ENCODE data around the gene TCFL5.

Gene TCFL5

DNA sequence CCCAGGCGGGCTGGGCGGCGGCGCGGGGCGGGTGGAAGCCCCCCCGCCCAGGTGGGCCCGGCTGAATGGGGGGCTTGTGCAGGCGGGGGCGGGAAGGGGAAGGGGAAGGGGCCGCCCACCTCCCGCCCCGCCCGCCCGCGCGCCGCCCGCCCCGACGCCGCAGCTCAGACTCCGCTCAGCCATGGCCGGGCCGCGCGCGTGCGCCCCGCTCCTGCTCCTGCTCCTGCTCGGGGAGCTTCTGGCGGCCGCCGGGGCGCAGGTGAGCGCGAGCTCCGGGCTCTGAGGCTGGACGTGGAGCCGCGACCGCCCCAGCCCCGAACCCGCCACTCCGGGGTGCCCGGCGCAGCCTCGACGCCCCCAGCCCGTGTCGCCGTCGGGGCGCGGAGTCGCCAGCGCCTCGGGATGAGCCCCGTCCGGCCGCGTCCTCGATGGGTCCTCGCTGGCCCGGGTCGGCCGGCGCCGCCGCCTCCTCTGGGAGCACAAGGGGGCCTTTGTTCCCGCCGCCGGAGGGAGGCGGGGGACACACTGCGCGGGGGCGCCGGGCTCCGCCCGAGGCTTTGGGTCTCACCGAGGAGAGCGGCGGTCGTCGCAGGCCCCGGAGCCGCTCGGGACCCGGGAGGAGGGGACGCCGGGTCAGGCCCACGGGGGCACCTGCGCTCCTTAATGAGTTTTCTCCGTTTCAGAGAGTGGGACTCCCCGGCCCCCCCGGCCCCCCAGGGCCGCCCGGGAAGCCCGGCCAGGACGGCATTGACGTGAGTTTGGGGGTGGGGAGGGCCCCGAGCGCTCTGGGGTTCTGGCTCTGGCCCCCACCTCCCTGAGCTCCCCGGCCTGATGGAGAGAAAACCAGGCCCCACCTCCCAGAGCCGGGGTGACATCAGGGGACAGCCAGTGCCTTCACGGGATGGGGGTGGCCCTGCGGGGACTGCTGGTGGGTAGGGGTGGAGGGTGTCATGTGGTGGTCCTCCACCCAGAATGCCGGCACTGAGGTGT lies 44.4 kb downstream of the TCFL5 start, which contains the start of gene COL9A3:
Gene COL9A3 (plus strand): TSS at position 167 of the 990 bp plus-strand sequence. CDS start 15 bp downstream, at position 182.
- Histone ChIP-seq H3K27me3 (ENCODE audit: control insufficient read depth, insufficient read depth, low read length) (peaks cover 27% of the 10 kb centered on the region), H3K9ac (ENCODE audit: low read length) (no peak within 1 kb of the TSS), H3K4me3 (ENCODE audit: low read length) (no peak within 1 kb of the TSS), H3K4me1 (ENCODE audit: control insufficient read depth, insufficient read depth, low read length) (no peaks in the 10 kb centered on the region), H3K36me3 (ENCODE audit: control insufficient read depth, insufficient read depth, low read length) (no peaks in the 10 kb centered on the region), H3K27ac (ENCODE audit: low read depth, low read length) (no peak within 1 kb of the TSS)

DNA sequence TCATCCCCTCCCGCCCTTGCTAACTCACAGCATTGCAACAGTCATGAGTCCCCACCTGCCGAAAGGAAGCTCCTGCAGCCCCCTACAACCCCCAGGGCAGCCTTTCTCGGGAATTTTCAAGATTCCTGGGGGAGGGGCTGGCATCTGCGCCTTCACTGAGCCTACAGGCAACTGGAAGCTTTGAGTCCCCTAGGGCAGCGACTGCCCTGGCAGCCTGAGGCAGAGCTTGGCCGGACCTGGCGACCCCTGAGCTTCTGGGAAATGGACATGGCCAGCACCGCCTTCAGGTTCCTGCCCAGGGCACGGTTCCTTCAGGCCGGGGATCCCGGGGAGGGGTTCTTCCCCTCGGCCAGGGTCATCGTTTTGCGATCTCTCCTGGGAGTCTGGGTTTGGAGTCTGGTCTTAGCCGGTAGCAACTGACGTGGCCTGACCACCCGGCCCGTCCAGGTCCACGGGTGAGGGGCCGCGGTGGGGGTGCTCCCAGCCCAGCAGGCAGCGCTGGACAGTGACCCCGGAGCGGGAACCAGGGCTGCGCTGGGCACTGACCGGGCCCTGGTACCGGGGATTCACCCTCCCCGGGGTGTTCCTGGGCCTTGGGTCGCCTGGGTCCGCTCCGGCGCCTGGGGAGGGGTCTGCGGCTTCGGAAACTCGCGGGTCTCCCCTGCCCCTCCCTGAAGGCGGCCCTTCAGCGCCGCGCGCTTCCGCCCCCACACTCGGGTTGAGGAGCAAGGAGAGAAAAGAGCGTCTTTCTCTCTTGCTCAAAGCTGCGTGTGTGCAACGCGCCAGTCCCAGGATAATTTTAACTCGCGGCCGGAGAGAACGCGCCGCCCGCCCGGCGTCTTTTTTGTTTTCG lies 45.4 kb downstream of the TCFL5 start:
- H3K4me3 ChIP-seq (ENCODE audit: low read length), result no peak overlapping the region
- peaks cover 4% of the 10 kb centered on the region for H3K36me3 ChIP-seq (ENCODE audit: control insufficient read depth, insufficient read depth, low read length)
- H3K27me3 ChIP-seq (ENCODE audit: control insufficient read depth, insufficient read depth, low read length), result peaks cover 27% of the 10 kb centered on the region
- no peaks in the 10 kb centered on the region for H3K4me1 ChIP-seq (ENCODE audit: control insufficient read depth, insufficient read depth, low read length)
- no peak overlapping the region for H3K27ac ChIP-seq (ENCODE audit: low read depth, low read length)
- no peak overlapping the region for H3K9ac ChIP-seq (ENCODE audit: low read length)

DNA sequence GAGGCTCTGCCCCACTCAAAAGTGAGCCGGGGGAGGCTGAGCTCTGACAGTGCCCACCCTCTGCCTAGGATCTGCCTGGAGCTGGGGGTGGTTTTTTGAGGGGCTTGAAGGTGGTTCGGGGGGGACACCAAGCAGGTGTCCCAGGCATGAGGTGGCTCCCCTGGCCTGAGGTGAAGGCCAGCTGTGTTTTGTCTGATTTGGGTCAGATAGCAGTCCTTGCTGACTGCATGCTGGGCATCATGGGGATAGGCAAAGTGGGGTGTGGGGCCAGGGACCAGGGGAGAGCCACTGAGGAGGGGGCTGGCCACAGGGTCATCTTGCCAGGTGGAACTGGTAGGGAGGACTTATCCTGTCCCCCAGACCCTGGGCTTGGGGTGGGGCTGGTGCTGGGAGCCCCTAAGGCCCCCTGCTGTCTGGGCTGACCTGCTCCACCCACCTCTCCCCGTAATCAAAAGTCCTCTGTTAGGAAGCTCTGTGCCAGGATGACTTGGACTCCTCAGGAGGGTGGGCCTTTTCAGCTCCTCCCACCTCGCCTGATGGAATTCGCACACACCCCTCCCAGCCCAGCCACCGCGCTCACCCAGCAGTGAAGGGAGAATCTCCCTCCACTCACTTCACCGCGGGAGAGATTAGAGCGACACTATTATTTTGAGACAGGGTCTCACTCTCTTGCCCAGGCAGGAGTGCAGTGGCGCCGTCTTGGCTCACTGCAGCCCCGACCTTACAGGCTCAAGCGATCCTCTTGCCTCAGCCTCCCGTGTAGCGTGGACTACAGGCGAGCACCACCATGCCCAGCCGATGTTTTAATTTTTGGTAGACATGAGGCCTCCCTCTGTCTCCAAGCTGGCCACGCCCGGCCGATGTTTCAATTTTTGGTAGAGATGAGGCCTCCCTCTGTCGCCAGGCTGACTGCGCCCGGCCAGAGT lies 46.3 kb downstream of the TCFL5 start:
- Histone ChIP-seq H3K27me3 (ENCODE audit: control insufficient read depth, insufficient read depth, low read length) (peaks cover 27% of the 10 kb centered on the region), H3K4me3 (ENCODE audit: low read length) (no peak overlapping the region), H3K27ac (ENCODE audit: low read depth, low read length) (no peak overlapping the region), H3K4me1 (ENCODE audit: control insufficient read depth, insufficient read depth, low read length) (no peaks in the 10 kb centered on the region), H3K36me3 (ENCODE audit: control insufficient read depth, insufficient read depth, low read length) (peaks cover 10% of the 10 kb centered on the region), H3K9ac (ENCODE audit: low read length) (no peak overlapping the region)

DNA sequence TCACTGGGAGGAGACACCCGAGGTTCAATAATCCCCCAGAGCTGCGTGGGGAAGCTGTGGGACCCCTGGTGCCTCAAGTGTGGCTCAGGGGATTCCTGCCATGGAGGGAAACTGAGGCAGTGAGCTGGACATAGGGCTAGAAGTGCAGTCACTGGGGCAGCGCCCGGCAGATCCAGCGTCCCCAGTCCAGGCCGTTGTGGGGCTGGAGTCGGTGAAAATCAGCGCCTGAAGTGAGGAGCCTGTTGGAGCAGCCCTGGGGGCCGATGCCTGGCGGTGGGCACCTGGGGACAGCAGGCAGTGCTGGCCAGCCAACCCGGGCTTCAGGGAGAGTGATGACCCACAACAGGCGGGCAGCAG lies 46.9 kb downstream of the TCFL5 start:
- Histone ChIP-seq H3K4me3 (ENCODE audit: low read length) (no peak overlapping the region), H3K4me1 (ENCODE audit: control insufficient read depth, insufficient read depth, low read length) (no peaks in the 10 kb centered on the region), H3K36me3 (ENCODE audit: control insufficient read depth, insufficient read depth, low read length) (peaks cover 16% of the 10 kb centered on the region), H3K27ac (ENCODE audit: low read depth, low read length) (no peak overlapping the region), H3K27me3 (ENCODE audit: control insufficient read depth, insufficient read depth, low read length) (peaks cover 27% of the 10 kb centered on the region), H3K9ac (ENCODE audit: low read length) (no peak overlapping the region)

DNA sequence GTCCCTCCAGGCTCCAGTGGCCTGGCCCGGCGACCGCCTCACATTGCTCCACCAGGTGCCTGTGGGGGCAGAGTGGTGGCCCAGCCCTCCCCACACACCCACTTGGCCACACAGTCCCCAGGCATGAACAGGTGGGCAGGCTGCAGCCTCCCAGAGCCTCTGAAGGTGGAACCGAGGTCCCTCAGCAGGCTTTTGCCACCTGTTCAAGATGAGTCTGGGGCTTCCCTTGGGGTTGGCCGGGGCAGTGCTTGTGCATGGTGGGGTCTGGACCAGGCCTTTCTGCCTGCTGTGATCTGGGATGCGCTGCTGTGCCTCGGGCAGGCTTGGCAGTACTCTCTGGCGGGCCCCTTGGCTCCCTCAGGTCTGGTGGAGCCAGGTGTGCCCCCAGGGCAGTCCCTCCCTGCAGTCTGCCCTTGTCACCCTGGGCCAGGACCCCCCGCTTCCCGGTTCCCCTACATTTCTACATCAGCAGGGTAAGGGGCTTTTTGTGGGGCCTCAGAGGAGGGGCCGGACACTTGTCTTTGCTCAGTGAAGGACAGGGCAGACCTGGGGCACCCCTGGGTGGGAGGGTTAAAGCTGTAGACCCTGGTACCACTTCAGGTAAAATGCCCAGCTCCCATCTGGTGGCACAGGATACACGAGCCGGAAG lies 47.4 kb downstream of the TCFL5 start:
- Histone ChIP-seq H3K4me1 (ENCODE audit: control insufficient read depth, insufficient read depth, low read length) (no peaks in the 10 kb centered on the region), H3K9ac (ENCODE audit: low read length) (no peak overlapping the region), H3K4me3 (ENCODE audit: low read length) (no peak overlapping the region), H3K27me3 (ENCODE audit: control insufficient read depth, insufficient read depth, low read length) (peaks cover 25% of the 10 kb centered on the region), H3K36me3 (ENCODE audit: control insufficient read depth, insufficient read depth, low read length) (peaks cover 21% of the 10 kb centered on the region), H3K27ac (ENCODE audit: low read depth, low read length) (no peak overlapping the region)

DNA sequence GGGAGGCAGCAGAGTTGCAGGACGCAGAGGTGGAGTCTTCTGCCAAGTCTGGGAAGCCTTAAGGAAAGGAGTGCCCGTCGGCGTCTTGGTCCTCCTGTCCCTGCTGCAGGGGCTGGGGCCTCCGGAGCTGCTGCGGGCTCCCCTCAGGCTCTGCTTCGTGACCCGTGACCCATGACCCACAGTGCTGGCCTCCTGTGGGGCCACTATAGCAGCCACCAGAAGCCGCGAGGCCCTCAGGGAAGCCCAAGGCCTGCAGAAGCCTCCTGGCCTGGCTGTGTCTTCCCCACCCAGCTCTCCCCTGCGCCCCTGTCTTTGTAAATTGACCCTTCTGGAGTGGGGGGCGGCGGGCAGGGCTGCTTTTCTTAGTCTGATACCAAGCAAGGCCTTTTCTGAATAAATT lies 48.0 kb downstream of the TCFL5 start:
- H3K4me3 ChIP-seq (ENCODE audit: low read length), result no peak overlapping the region
- no peak overlapping the region for H3K27ac ChIP-seq (ENCODE audit: low read depth, low read length)
- H3K36me3 ChIP-seq (ENCODE audit: control insufficient read depth, insufficient read depth, low read length), result peaks cover 24% of the 10 kb centered on the region
- no peak overlapping the region for H3K9ac ChIP-seq (ENCODE audit: low read length)
- H3K27me3 ChIP-seq (ENCODE audit: control insufficient read depth, insufficient read depth, low read length), result peaks cover 20% of the 10 kb centered on the region
- H3K4me1 ChIP-seq (ENCODE audit: control insufficient read depth, insufficient read depth, low read length), result no peaks in the 10 kb centered on the region

DNA sequence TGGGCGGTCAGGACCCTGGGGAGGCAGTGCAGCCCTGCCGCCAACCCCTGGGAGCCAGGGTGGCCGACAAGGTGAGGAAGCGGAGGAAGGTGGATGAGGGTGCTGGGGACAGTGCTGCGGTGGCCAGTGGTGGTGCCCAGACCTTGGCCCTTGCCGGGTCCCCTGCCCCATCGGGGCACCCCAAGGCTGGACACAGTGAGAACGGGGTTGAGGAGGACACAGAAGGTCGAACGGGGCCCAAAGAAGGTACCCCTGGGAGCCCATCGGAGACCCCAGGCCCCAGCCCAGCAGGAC lies 48.8 kb downstream of the TCFL5 start:
- no peak overlapping the region for H3K9ac ChIP-seq (ENCODE audit: low read length)
- H3K27me3 ChIP-seq (ENCODE audit: control insufficient read depth, insufficient read depth, low read length), result peaks cover 13% of the 10 kb centered on the region
- no peak overlapping the region for H3K4me3 ChIP-seq (ENCODE audit: low read length)
- no peaks in the 10 kb centered on the region for H3K4me1 ChIP-seq (ENCODE audit: control insufficient read depth, insufficient read depth, low read length)
- peaks cover 29% of the 10 kb centered on the region for H3K36me3 ChIP-seq (ENCODE audit: control insufficient read depth, insufficient read depth, low read length)
- no peak overlapping the region for H3K27ac ChIP-seq (ENCODE audit: low read depth, low read length)

DNA sequence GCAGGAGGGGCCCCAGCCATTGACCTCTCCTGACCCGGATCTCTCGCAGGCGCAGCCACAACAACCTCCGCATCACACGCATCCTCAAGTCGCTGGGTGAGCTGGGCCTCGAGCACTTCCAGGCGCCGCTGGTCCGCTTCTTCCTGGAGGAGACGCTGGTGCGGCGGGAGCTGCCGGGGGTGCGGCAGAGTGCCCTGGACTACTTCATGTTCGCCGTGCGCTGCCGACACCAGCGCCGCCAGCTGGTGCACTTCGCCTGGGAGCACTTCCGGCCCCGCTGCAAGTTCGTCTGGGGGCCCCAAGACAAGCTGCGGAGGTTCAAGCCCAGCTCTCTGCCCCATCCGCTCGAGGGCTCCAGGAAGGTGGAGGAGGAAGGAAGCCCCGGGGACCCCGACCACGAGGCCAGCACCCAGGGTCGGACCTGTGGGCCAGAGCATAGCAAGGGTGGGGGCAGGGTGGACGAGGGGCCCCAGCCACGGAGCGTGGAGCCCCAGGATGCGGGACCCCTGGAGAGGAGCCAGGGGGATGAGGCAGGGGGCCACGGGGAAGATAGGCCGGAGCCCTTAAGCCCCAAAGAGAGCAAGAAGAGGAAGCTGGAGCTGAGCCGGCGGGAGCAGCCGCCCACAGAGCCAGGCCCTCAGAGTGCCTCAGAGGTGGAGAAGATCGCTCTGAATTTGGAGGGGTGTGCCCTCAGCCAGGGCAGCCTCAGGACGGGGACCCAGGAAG lies 49.3 kb downstream of the TCFL5 start:
- Histone ChIP-seq H3K4me1 (ENCODE audit: control insufficient read depth, insufficient read depth, low read length) (no peaks in the 10 kb centered on the region), H3K36me3 (ENCODE audit: control insufficient read depth, insufficient read depth, low read length) (peaks cover 33% of the 10 kb centered on the region), H3K27me3 (ENCODE audit: control insufficient read depth, insufficient read depth, low read length) (peaks cover 10% of the 10 kb centered on the region)

DNA sequence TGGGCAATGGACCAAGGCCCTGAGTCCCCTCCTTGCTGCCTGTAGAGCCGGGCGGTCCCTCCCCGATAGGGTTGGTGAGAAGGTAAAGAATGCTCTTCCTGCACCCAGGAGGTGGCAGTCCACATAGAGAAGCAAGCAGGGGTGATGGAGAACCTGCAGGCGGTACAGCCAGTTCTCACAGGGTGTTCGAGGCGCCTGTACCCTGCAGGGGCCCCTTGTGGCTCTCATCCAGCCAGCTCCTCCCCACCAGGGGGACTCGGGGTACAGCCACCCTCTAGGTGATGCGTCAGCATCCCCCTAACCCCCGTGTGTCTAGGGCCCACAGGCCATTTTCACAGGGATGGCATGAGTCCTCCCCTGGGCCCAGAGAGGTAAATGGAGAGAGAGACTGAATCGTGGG lies 49.9 kb downstream of the TCFL5 start:
- Histone ChIP-seq H3K4me3 (ENCODE audit: low read length) (no peak overlapping the region), H3K4me1 (ENCODE audit: control insufficient read depth, insufficient read depth, low read length) (no peaks in the 10 kb centered on the region), H3K27me3 (ENCODE audit: control insufficient read depth, insufficient read depth, low read length) (peaks cover 10% of the 10 kb centered on the region), H3K36me3 (ENCODE audit: control insufficient read depth, insufficient read depth, low read length) (peaks cover 33% of the 10 kb centered on the region), H3K27ac (ENCODE audit: low read depth, low read length) (no peak overlapping the region), H3K9ac (ENCODE audit: low read length) (no peak overlapping the region)

More for the DNA sequence above, 49.3 kb downstream of the TCFL5 start:
- Histone ChIP-seq H3K4me3 (ENCODE audit: low read length) (no peak overlapping the region), H3K27ac (ENCODE audit: low read depth, low read length) (no peak overlapping the region), H3K9ac (ENCODE audit: low read length) (no peak overlapping the region)

DNA sequence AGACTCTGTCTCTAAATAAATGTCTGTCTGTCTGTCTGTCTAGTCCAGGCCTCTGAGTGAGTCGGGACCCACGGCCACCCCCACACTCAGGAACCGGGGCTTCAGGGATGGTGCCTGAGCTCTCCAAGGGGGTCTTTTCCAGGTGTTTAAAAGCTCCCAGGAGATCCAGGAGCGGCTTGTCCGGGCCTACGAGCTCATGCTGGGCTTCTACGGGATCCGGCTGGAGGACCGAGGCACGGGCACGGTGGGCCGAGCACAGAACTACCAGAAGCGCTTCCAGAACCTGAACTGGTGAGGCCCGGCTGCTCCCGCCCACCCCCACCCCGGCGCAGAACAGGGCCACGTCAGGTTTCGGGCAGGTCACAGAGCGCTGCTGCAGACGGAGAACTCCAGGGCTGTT lies 50.3 kb downstream of the TCFL5 start:
- Histone ChIP-seq H3K27me3 (ENCODE audit: control insufficient read depth, insufficient read depth, low read length) (peaks cover 8% of the 10 kb centered on the region), H3K27ac (ENCODE audit: low read depth, low read length) (no peak overlapping the region), H3K9ac (ENCODE audit: low read length) (no peak overlapping the region), H3K4me1 (ENCODE audit: control insufficient read depth, insufficient read depth, low read length) (no peaks in the 10 kb centered on the region), H3K4me3 (ENCODE audit: low read length) (no peak overlapping the region), H3K36me3 (ENCODE audit: control insufficient read depth, insufficient read depth, low read length) (peaks cover 33% of the 10 kb centered on the region)
